IMR-90 (cell line): ENCODE data around the gene PRPF8. TPM values are rescaled to one million over a fixed set of nuclear protein-coding genes. Genes with fewer than 3 reads are reported as not detected.

ENCODE experiments used
- ATAC-seq: fragments of 200-7000 bp; cut with Tn5 transposase; 2 replicates; pipeline ENCODE4 v1.9.1; 2020; ENCODE audit warnings: low read depth, mild to moderate bottlenecking, moderate library complexity
- BruUV-seq: library from RNA; stranded (reverse); fragments of 400-500 nt; replicated peaks from 2 replicates; lab custom pipeline; 2021; lab: Mats Ljungman, UMichigan
- CTCF ChIA-PET: fragments of 300-600 bp; formaldehyde crosslinking; extraction: SDS; loops from one replicate; lab custom pipeline; 2021; ENCODE audit warnings: antibody characterized with exemption; lab: Yijun Ruan, JAX
- POLR2A ChIA-PET: fragments of 300-600 bp; sonication (Branson Sonifier 250); formaldehyde crosslinking; loops from one replicate; lab custom pipeline; 2022; ENCODE audit warnings: antibody characterized with exemption; ENCODE audit not compliant: unreplicated experiment; lab: Charles Lee
- DNase-seq: peaks from one replicate; pipeline ENCODE4 v3.0.0; 2013
- H2AFZ ChIP-seq: replicated peaks from 2 replicates; pipeline ENCODE3; 2013; ENCODE audit warnings: low read length, mild to moderate bottlenecking; ENCODE audit not compliant: poor library complexity
- H2AK5ac ChIP-seq: 2 replicates; pipeline ENCODE4 v1.6.1; 2013; ENCODE audit warnings: low read depth, low read length, inconsistent platforms
- H2AK9ac ChIP-seq: replicated peaks from 2 replicates; pipeline ENCODE3; 2013; ENCODE audit warnings: mild to moderate bottlenecking, low read depth, low read length, moderate library complexity; ENCODE audit not compliant: poor library complexity
- H2BK120ac ChIP-seq: 2 replicates; pipeline ENCODE4 v1.6.1; 2013; ENCODE audit warnings: low read depth, low read length, inconsistent platforms
- H2BK15ac ChIP-seq: 3 replicates; pipeline ENCODE4 v1.6.1; 2013; ENCODE audit warnings: low read depth, low read length, inconsistent platforms
- H2BK20ac ChIP-seq: 2 replicates; pipeline ENCODE4 v1.6.1; 2013; ENCODE audit warnings: low read depth, mild to moderate bottlenecking, inconsistent platforms, low read length, moderate library complexity
- H2BK5ac ChIP-seq: 2 replicates; pipeline ENCODE4 v1.6.1; 2013; ENCODE audit warnings: mild to moderate bottlenecking, low read depth, low read length, inconsistent platforms; ENCODE audit not compliant: poor library complexity, severe bottlenecking
- H3K14ac ChIP-seq: replicated peaks from 2 replicates; pipeline ENCODE4 v1.6.1; 2013; ENCODE audit warnings: low read depth, low read length, inconsistent platforms
- H3K18ac ChIP-seq: 2 replicates; pipeline ENCODE4 v1.6.1; 2013; ENCODE audit warnings: low read depth, low read length, control low read depth
- H3K23ac ChIP-seq: 2 replicates; pipeline ENCODE4 v1.6.1; 2013; ENCODE audit warnings: low read depth, low read length, inconsistent platforms
- H3K27ac ChIP-seq: 2 replicates; pipeline ENCODE4 v1.5.1; 2013; ENCODE audit warnings: mild to moderate bottlenecking, control low read depth, low read length; ENCODE audit not compliant: insufficient read depth
- H3K27me3 ChIP-seq: 2 replicates; pipeline ENCODE4 v1.6.1; 2013; ENCODE audit warnings: low read length; ENCODE audit not compliant: control insufficient read depth, insufficient read depth
- H3K36me3 ChIP-seq: 2 replicates; pipeline ENCODE4 v1.6.1; 2013; ENCODE audit warnings: low read length, mixed read lengths; ENCODE audit not compliant: control insufficient read depth, insufficient read depth
- H3K4ac ChIP-seq: 2 replicates; pipeline ENCODE4 v1.6.1; 2013; ENCODE audit warnings: low read depth, low read length, inconsistent platforms
- H3K4me1 ChIP-seq: 2 replicates; pipeline ENCODE4 v1.6.1; 2013; ENCODE audit warnings: low read length, mixed read lengths; ENCODE audit not compliant: control insufficient read depth, insufficient read depth
- H3K4me2 ChIP-seq: 2 replicates; pipeline ENCODE4 v1.6.1; 2013; ENCODE audit warnings: low read depth, mild to moderate bottlenecking, control low read depth, low read length, moderate library complexity
- H3K4me3 ChIP-seq: 2 replicates; pipeline ENCODE4 v1.5.1; 2013; ENCODE audit warnings: low read depth, mild to moderate bottlenecking, control low read depth, low read length, moderate library complexity; ENCODE audit not compliant: insufficient read depth
- H3K56ac ChIP-seq: 2 replicates; pipeline ENCODE4 v1.6.1; 2013; ENCODE audit warnings: low read length, inconsistent platforms; ENCODE audit not compliant: insufficient read depth; ENCODE audit errors: extremely low read depth
- H3K79me1 ChIP-seq, 2 experiments: 2 replicates each; pipeline ENCODE4 v1.6.1; 2013; ENCODE audit warnings: low read length in 2 of 2, inconsistent platforms in 1 of 2, low read depth in 1 of 2
- H3K9ac ChIP-seq: 2 replicates; pipeline ENCODE4 v1.6.1; 2013; ENCODE audit warnings: low read depth, low read length, control low read depth
- H3K9me1 ChIP-seq: 2 replicates; pipeline ENCODE4 v1.6.1; 2013; ENCODE audit warnings: low read length, inconsistent platforms; ENCODE audit not compliant: insufficient read depth
- H3K9me3 ChIP-seq: 2 replicates; pipeline ENCODE4 v1.6.1; 2013; ENCODE audit warnings: low read length; ENCODE audit not compliant: control insufficient read depth, insufficient read depth
- H4K20me1 ChIP-seq: 2 replicates; pipeline ENCODE4 v1.6.1; 2013; ENCODE audit warnings: low read length, inconsistent platforms; ENCODE audit not compliant: insufficient read depth
- H4K5ac ChIP-seq: 2 replicates; pipeline ENCODE4 v1.6.1; 2013; ENCODE audit warnings: mild to moderate bottlenecking, low read depth, low read length, control low read depth
- H4K8ac ChIP-seq, 2 experiments: 2 replicates each; pipeline ENCODE4 v1.6.1; 2013; ENCODE audit warnings: low read depth in 2 of 2, low read length in 2 of 2, control low read depth in 1 of 2, inconsistent platforms in 1 of 2
- H4K91ac ChIP-seq: 2 replicates; pipeline ENCODE4 v1.6.1; 2013; ENCODE audit warnings: low read depth, low read length, inconsistent platforms; ENCODE audit not compliant: insufficient read depth
- BHLHE40 ChIP-seq: fragments of 150-350 bp; IDR thresholded peaks from 2 replicates; pipeline ENCODE4 v1.6.1; 2016; ENCODE audit warnings: mild to moderate bottlenecking, low read depth, low read length
- CEBPB ChIP-seq: IDR thresholded peaks from 2 replicates; pipeline ENCODE4 v1.6.1; 2012; ENCODE audit warnings: low read depth, low read length, improper control_type of control experiment
- CHD1 ChIP-seq: IDR thresholded peaks from 2 replicates; pipeline ENCODE4 v1.6.1; 2012; ENCODE audit warnings: low read depth, low read length, improper control_type of control experiment
- CTCF ChIP-seq: conservative IDR thresholded peaks from 2 replicates; pipeline ENCODE4 v1.5.1; 2012; ENCODE audit warnings: mild to moderate bottlenecking, low read depth, low read length, improper control_type of control experiment
- ELK1 ChIP-seq: fragments of 150-350 bp; IDR thresholded peaks from 2 replicates; pipeline ENCODE4 v1.6.1; 2016; ENCODE audit warnings: low read depth, mild to moderate bottlenecking, low read length, moderate library complexity, borderline replicate concordance
- FOS ChIP-seq: fragments of 150-350 bp; IDR thresholded peaks from 2 replicates; pipeline ENCODE4 v1.6.1; 2016; ENCODE audit warnings: low read depth, low read length
- MAFK ChIP-seq: IDR thresholded peaks from 2 replicates; pipeline ENCODE4 v1.6.1; 2012; ENCODE audit warnings: low read depth, low read length, improper control_type of control experiment
- MAZ ChIP-seq: IDR thresholded peaks from 2 replicates; pipeline ENCODE4 v1.6.1; 2012; ENCODE audit warnings: low read depth, mild to moderate bottlenecking, low read length, improper control_type of control experiment, moderate library complexity, borderline replicate concordance
- MXI1 ChIP-seq: IDR thresholded peaks from 2 replicates; pipeline ENCODE4 v1.6.1; 2012; ENCODE audit warnings: low read depth, mild to moderate bottlenecking, low read length, moderate library complexity, borderline replicate concordance
- NFE2L2 ChIP-seq: fragments of 150-350 bp; IDR thresholded peaks from 2 replicates; pipeline ENCODE4 v1.6.1; 2016; ENCODE audit warnings: low read depth, mild to moderate bottlenecking, low read length
- POLR2A ChIP-seq: IDR thresholded peaks from 2 replicates; pipeline ENCODE4 v1.6.1; 2012; ENCODE audit warnings: mild to moderate bottlenecking, low read depth, low read length
- SMC3 ChIP-seq: fragments of 150-350 bp; IDR thresholded peaks from 2 replicates; pipeline ENCODE4 v1.6.1; 2016; ENCODE audit warnings: low read depth, mild to moderate bottlenecking, antibody characterized with exemption, low read length, moderate library complexity
- USF2 ChIP-seq: fragments of 150-350 bp; IDR thresholded peaks from 2 replicates; pipeline ENCODE4 v1.6.1; 2017; ENCODE audit warnings: mild to moderate bottlenecking, antibody characterized with exemption, low read length, low read depth
- WGBS, 2 experiments: methylation state at CpG; one replicate each; pipeline versions ENCODE4 v1.1.5 to v1.1.7; 2013; ENCODE audit warnings: missing lambda C conversion rate in 2 of 2; ENCODE audit not compliant: insufficient read length in 1 of 2; ENCODE audit errors: extremely low coverage in 2 of 2; 5-methylcytosine and 5-hydroxymethylcytosine counted together
- dilution Hi-C: fragments of 300-500 bp; cut with HindIII; formaldehyde crosslinking; loops from one replicate; pipeline ENCODE4 v1.14.3; 2018; ENCODE audit warnings: low sequenced_read_pairs; ENCODE audit not compliant: unreplicated experiment
- in situ Hi-C: fragments of 300-500 bp; cut with MboI; formaldehyde crosslinking; loops from 3 replicates; pipeline ENCODE4 v1.14.3; 2019; ENCODE audit warnings: low sequenced_read_pairs, inconsistent platforms, mixed read lengths
- intact Hi-C: fragments of 100-400 bp; cut with micrococcal nuclease; formaldehyde crosslinking; loops from 2 replicates; pipeline ENCODE4 v1.10.0; 2022
- polyA plus RNA-seq, 3 experiments: library from polyadenylated mRNA; depleted of rRNA; stranded (reverse); fragments of >200 nt; gene quantifications; 2 replicates each; pipeline ENCODE4 v1.2.3, GENCODE V29; 2012; ENCODE audit warnings: low replicate concordance in 1 of 3
- total RNA-seq: library from RNA; depleted of rRNA; stranded (reverse); fragments of >200 nt; gene quantifications from 2 replicates; pipeline ENCODE4 v1.2.3, GENCODE V29; 2012

PRPF8 gene
- total and polyA plus RNA-seq, 2 of the 4 experiments (the other 2 are of a cell fraction): 141 to 160 TPM

- no TSS peak for BruUV-seq
- peaks cover 12% of the 10 kb centered on the region for H3K36me3 ChIP-seq
- H3K23ac ChIP-seq: no peak overlapping the region
- WGBS, 2 experiments: no CpG with 5 or more reads among the region's 13 CpGs
- peak overlapping the region; percentile 23 for H2AK9ac ChIP-seq
- H4K5ac ChIP-seq: no peak overlapping the region
- DNase-seq (no peak), ATAC-seq (no peak)
- H2BK15ac ChIP-seq: no peak overlapping the region
- ChIA-PET POLR2A (no interaction called here), CTCF (interaction anchor here (0.6 to 1.5 kb wide), 2 partner anchors 31 to 72 kb away, joined by 4 read pairs; no protein-coding TSS in a partner anchor)
- no peak overlapping the region for H3K9ac ChIP-seq
- peaks cover 14% of the 10 kb centered on the region for H3K9me1 ChIP-seq
- no peak overlapping the region for H3K4me2 ChIP-seq
- no peak overlapping the region; the same call in 1 of the 2 replicates for H3K14ac ChIP-seq
- H4K8ac ChIP-seq: no peak overlapping the region; a peak in 1 of 4 replicates
- H3K18ac ChIP-seq: no peak overlapping the region
- in situ Hi-C loops: loop anchor here (5.0 kb wide), 1 partner anchor 69 kb away; no protein-coding TSS in a partner anchor
- no peak overlapping the region for H3K27ac ChIP-seq
- no peak overlapping the region for H2BK5ac ChIP-seq
- no peak overlapping the region for H2AFZ ChIP-seq
- peaks cover 30% of the 10 kb centered on the region for H3K4me1 ChIP-seq
- H3K56ac ChIP-seq: no peak overlapping the region
- TF ChIP-seq MAFK (no peak), SMC3 (no peak), CEBPB (no peak), NFE2L2 (no peak), CTCF (no peak), BHLHE40 (no peak), MAZ (no peak), ELK1 (no peak), MXI1 (no peak), CHD1 (no peak), FOS (no peak), USF2 (no peak), POLR2A (no peak)
- H4K20me1 ChIP-seq: peaks cover 26% of the 10 kb centered on the region
- H3K4me3 ChIP-seq: no peak overlapping the region
- no peaks in the 10 kb centered on the region for H3K27me3 ChIP-seq
- no peak overlapping the region for H2BK20ac ChIP-seq
- intact Hi-C loops: loop anchor here (5.0 kb wide), 1 partner anchor 389 kb away; no protein-coding TSS in a partner anchor
- dilution Hi-C loops: no loop called here
- no peaks in the 10 kb centered on the region; a peak in 1 of 4 replicates for H3K79me1 ChIP-seq
- H2BK120ac ChIP-seq: peak overlapping the region; percentile 3; the same call in 1 of the 2 replicates
- H4K91ac ChIP-seq: no peak overlapping the region; the same call in 1 of the 2 replicates
- H3K4ac ChIP-seq: no peak overlapping the region; the same call in 1 of the 2 replicates
- H2AK5ac ChIP-seq: 0 out of 2 replicates have a peak overlapping the region, but pooled peaks have one; percentile 61
- H3K9me3 ChIP-seq: no peaks in the 10 kb centered on the region
Observed at GRCh38 chr17:1646199-1646875, 38.3 kb downstream of the PRPF8 start.
